Activated naive CD8-positive, alpha-beta T cell treated with anti-CD3 and anti-CD28 coated beads, Interleukin-2, amount 10 ng/mL, durations not matched to agents 7 days and 5 days (primary cell): Measurements from ENCODE around the gene PROM2. TPM values are rescaled to one million over a fixed set of nuclear protein-coding genes. Genes with fewer than 3 reads are reported as not detected.
"Not testable (repeated sequence)": the region's sequence is repeated elsewhere in the genome, so short reads cannot be mapped to it uniquely, and the experiment has no call there.

Experiments
- ATAC-seq: fragments of 150-1000 bp; cut with Tn5 transposase; one replicate; pipeline ENCODE4 v1.10.0; 2021; ENCODE audit warnings: low read depth, moderate library complexity
- POLR2A ChIA-PET: fragments of 350-600 bp; sonication (Branson Sonifier 250); formaldehyde crosslinking; loops from one replicate; lab custom pipeline; 2021; ENCODE audit warnings: antibody characterized with exemption; lab: Charles Lee
- DNase-seq: peaks from one replicate; pipeline ENCODE4 v3.0.0; 2021
- H3K27ac Mint-ChIP-seq: one replicate; pipeline ENCODE4 v1.8.0; 2022; ENCODE audit warnings: mild to moderate bottlenecking, mixed read lengths
- H3K27me3 Mint-ChIP-seq: one replicate; pipeline ENCODE4 v1.8.0; 2022; ENCODE audit warnings: mild to moderate bottlenecking, moderate library complexity, mixed read lengths
- H3K36me3 Mint-ChIP-seq: one replicate; pipeline ENCODE4 v1.8.0; 2021; ENCODE audit warnings: mild to moderate bottlenecking, mixed read lengths
- H3K4me1 Mint-ChIP-seq: one replicate; pipeline ENCODE4 v1.8.0; 2021; ENCODE audit warnings: mixed read lengths
- H3K4me3 Mint-ChIP-seq: one replicate; pipeline ENCODE4 v1.8.0; 2022; ENCODE audit warnings: mild to moderate bottlenecking, moderate library complexity, mixed read lengths
- H3K9me3 Mint-ChIP-seq: one replicate; pipeline ENCODE4 v1.8.0; 2021; ENCODE audit warnings: mixed read lengths
- total RNA-seq, 2 experiments: library from RNA; stranded (reverse); gene quantifications; one replicate each; pipeline ENCODE4 v1.2.3, GENCODE V29; 2021

The PROM2 gene
- 1 to 10 TPM in 1 of 2 experiments, under 1 TPM in 1; 0.82 to 1.0 TPM for total RNA-seq

- no peaks in the 10 kb centered on the region for H3K9me3 Mint-ChIP-seq
- ATAC-seq (no peak), DNase-seq (peak; percentile 19)
- POLR2A ChIA-PET, result no interaction called here
- no peaks in the 10 kb centered on the region for H3K4me1 Mint-ChIP-seq
- no peak within 1 kb of the TSS for H3K4me3 Mint-ChIP-seq
- no peak within 1 kb of the TSS for H3K27ac Mint-ChIP-seq
- no peaks in the 10 kb centered on the region for H3K27me3 Mint-ChIP-seq
- H3K36me3 Mint-ChIP-seq, result no peaks in the 10 kb centered on the region
Observed at GRCh38 chr2:95274291-95275150, at the start of gene PROM2. Gene PROM2 (plus strand): TSS chr2:95274449. CDS start chr2:95274586, 137 bp downstream.

GRCh38 chr2:95225658-95226057, 48.6 kb upstream of the PROM2 start:
- H3K27ac Mint-ChIP-seq, result no peak overlapping the region
- POLR2A ChIA-PET, result no interaction called here
- no peak for ATAC-seq

GRCh38 chr2:95231723-95232122, 42.5 kb upstream of the PROM2 start:
- H3K9me3 Mint-ChIP-seq, result peaks cover 17% of the 10 kb centered on the region
- H3K27me3 Mint-ChIP-seq, result no peaks in the 10 kb centered on the region
- no peak overlapping the region for H3K4me3 Mint-ChIP-seq
- no peaks in the 10 kb centered on the region for H3K4me1 Mint-ChIP-seq
- ATAC-seq (no peak), DNase-seq (no peak)
- no peak overlapping the region for H3K27ac Mint-ChIP-seq
- H3K36me3 Mint-ChIP-seq, result peaks cover 2% of the 10 kb centered on the region
- POLR2A ChIA-PET, result interaction anchor here (0.8 kb wide), 1 partner anchor 14 kb away, joined by 4 read pairs; no protein-coding TSS in a partner anchor

More at GRCh38 chr2:95225658-95226057, 48.6 kb upstream of the PROM2 start:
- Mint-ChIP-seq H3K9me3 (peaks cover 25% of the 10 kb centered on the region), H3K36me3 (peaks cover 15% of the 10 kb centered on the region), H3K4me1 (no peaks in the 10 kb centered on the region), H3K4me3 (no peak overlapping the region), H3K27me3 (no peaks in the 10 kb centered on the region)
- DNase-seq, result no peak

GRCh38 chr2:95232232-95232631, 42.0 kb upstream of the PROM2 start:
- H3K4me3 Mint-ChIP-seq, result no peak overlapping the region
- DNase-seq (no peak), ATAC-seq (no peak)
- H3K4me1 Mint-ChIP-seq, result no peaks in the 10 kb centered on the region
- no peaks in the 10 kb centered on the region for H3K27me3 Mint-ChIP-seq
- POLR2A ChIA-PET, result interaction anchor here (0.8 kb wide), 1 partner anchor 14 kb away, joined by 4 read pairs; no protein-coding TSS in a partner anchor
- no peak overlapping the region for H3K27ac Mint-ChIP-seq
- H3K9me3 Mint-ChIP-seq, result peaks cover 16% of the 10 kb centered on the region
- H3K36me3 Mint-ChIP-seq, result peaks cover 2% of the 10 kb centered on the region

GRCh38 chr2:95234286-95234785, 39.9 kb upstream of the PROM2 start:
- H3K4me1 Mint-ChIP-seq, result no peaks in the 10 kb centered on the region
- POLR2A ChIA-PET, result no interaction called here
- peaks cover 3% of the 10 kb centered on the region for H3K27me3 Mint-ChIP-seq
- H3K9me3 Mint-ChIP-seq, result peaks cover 18% of the 10 kb centered on the region
- H3K4me3 Mint-ChIP-seq, result no peak overlapping the region
- no peaks in the 10 kb centered on the region for H3K36me3 Mint-ChIP-seq
- ATAC-seq, result no peak
- DNase-seq, result no peak
- H3K27ac Mint-ChIP-seq, result no peak overlapping the region

GRCh38 chr2:95234816-95235215, 39.4 kb upstream of the PROM2 start:
- no peaks in the 10 kb centered on the region for H3K36me3 Mint-ChIP-seq
- H3K4me3 Mint-ChIP-seq, result no peak overlapping the region
- H3K27ac Mint-ChIP-seq, result no peak overlapping the region
- ATAC-seq (no peak), DNase-seq (no peak)
- no peaks in the 10 kb centered on the region for H3K4me1 Mint-ChIP-seq
- POLR2A ChIA-PET, result no interaction called here
- H3K9me3 Mint-ChIP-seq, result peaks cover 19% of the 10 kb centered on the region
- peaks cover 3% of the 10 kb centered on the region for H3K27me3 Mint-ChIP-seq

GRCh38 chr2:95238131-95238530, 36.1 kb upstream of the PROM2 start:
- ATAC-seq, result no peak
- H3K4me1 Mint-ChIP-seq, result no peaks in the 10 kb centered on the region
- H3K27ac Mint-ChIP-seq, result no peak overlapping the region
- no peaks in the 10 kb centered on the region for H3K36me3 Mint-ChIP-seq
- H3K9me3 Mint-ChIP-seq, result peaks cover 28% of the 10 kb centered on the region
- no peak overlapping the region for H3K4me3 Mint-ChIP-seq
- peaks cover 3% of the 10 kb centered on the region for H3K27me3 Mint-ChIP-seq
- POLR2A ChIA-PET, result no interaction called here
- no peak for DNase-seq

GRCh38 chr2:95240091-95240490, 34.2 kb upstream of the PROM2 start:
- POLR2A ChIA-PET, result no interaction called here
- Mint-ChIP-seq H3K27ac (no peak overlapping the region), H3K4me3 (no peak overlapping the region), H3K9me3 (peaks cover 28% of the 10 kb centered on the region), H3K36me3 (no peaks in the 10 kb centered on the region), H3K27me3 (peaks cover 3% of the 10 kb centered on the region), H3K4me1 (no peaks in the 10 kb centered on the region)
- ATAC-seq, result no peak
- DNase-seq, result no peak

- POLR2A ChIA-PET, result no interaction called here
- H3K4me1 Mint-ChIP-seq, result no peaks in the 10 kb centered on the region
- H3K27ac Mint-ChIP-seq, result no peak overlapping the region
- no peak overlapping the region for H3K4me3 Mint-ChIP-seq
- DNase-seq (no peak), ATAC-seq (no peak)
- peaks cover 28% of the 10 kb centered on the region for H3K9me3 Mint-ChIP-seq
- no peaks in the 10 kb centered on the region for H3K36me3 Mint-ChIP-seq
- peaks cover 3% of the 10 kb centered on the region for H3K27me3 Mint-ChIP-seq
Observed at GRCh38 chr2:95240556-95240955, 33.7 kb upstream of the PROM2 start.

GRCh38 chr2:95242084-95242483, 32.2 kb upstream of the PROM2 start:
- H3K27me3 Mint-ChIP-seq, POLR2A ChIA-PET, H3K36me3 Mint-ChIP-seq: not testable (repeated sequence)

GRCh38 chr2:95258271-95258670, 16.0 kb upstream of the PROM2 start:
- Mint-ChIP-seq H3K27me3 (peaks cover 4% of the 10 kb centered on the region), H3K9me3 (peaks cover 6% of the 10 kb centered on the region), H3K4me3 (no peak overlapping the region), H3K27ac (no peak overlapping the region), H3K36me3 (no peaks in the 10 kb centered on the region), H3K4me1 (no peaks in the 10 kb centered on the region)
- ATAC-seq, result no peak
- POLR2A ChIA-PET, result no interaction called here
- DNase-seq, result no peak

More at GRCh38 chr2:95242084-95242483, 32.2 kb upstream of the PROM2 start:
- H3K4me3 Mint-ChIP-seq, H3K27ac Mint-ChIP-seq, ATAC-seq, DNase-seq, H3K4me1 Mint-ChIP-seq: not testable (repeated sequence)
- H3K9me3 Mint-ChIP-seq, result peaks cover 32% of the 10 kb centered on the region

GRCh38 chr2:95260028-95261023, 13.9 kb upstream of the PROM2 start:
- POLR2A ChIA-PET, result no interaction called here
- no peak overlapping the region for H3K4me3 Mint-ChIP-seq
- H3K27me3 Mint-ChIP-seq, result peaks cover 4% of the 10 kb centered on the region
- ATAC-seq (no peak), DNase-seq (no peak)
- H3K36me3 Mint-ChIP-seq, result no peaks in the 10 kb centered on the region
- peaks cover 5% of the 10 kb centered on the region for H3K9me3 Mint-ChIP-seq
- H3K4me1 Mint-ChIP-seq, result no peaks in the 10 kb centered on the region
- no peak overlapping the region for H3K27ac Mint-ChIP-seq

- Mint-ChIP-seq H3K9me3 (no peaks in the 10 kb centered on the region), H3K4me1 (no peaks in the 10 kb centered on the region), H3K4me3 (no peak overlapping the region), H3K27ac (no peak overlapping the region), H3K27me3 (peaks cover 6% of the 10 kb centered on the region), H3K36me3 (no peaks in the 10 kb centered on the region)
- ATAC-seq, result no peak
- POLR2A ChIA-PET, result no interaction called here
- DNase-seq, result no peak
Observed at GRCh38 chr2:95261602-95262001, 12.6 kb upstream of the PROM2 start.
